BLaER1 treated with 17β-estradiol and CSF1 and Interleukin-3, amounts not matched to agents 10 nM and 100 nM (cell line): ENCODE data around the gene TCAIM.

Experiments used
- H3K27ac ChIP-seq, 11 experiments: shearing (Covaris generic); formaldehyde crosslinking; 2 replicates each; pipeline ENCODE4 v1.8.1; 2022
- H3K27me3 ChIP-seq, 11 experiments: shearing (Covaris generic); formaldehyde crosslinking; 2 replicates each; pipeline ENCODE4 v1.8.1; 2022
- H3K36me3 ChIP-seq, 11 experiments: shearing (Covaris generic); formaldehyde crosslinking; 2 replicates each; pipeline ENCODE4 v1.8.1; 2022
- H3K4me1 ChIP-seq, 10 experiments: shearing (Covaris generic); formaldehyde crosslinking; 2 replicates each; pipeline ENCODE4 v1.8.1; 2022
- H3K4me2 ChIP-seq, 11 experiments: shearing (Covaris generic); formaldehyde crosslinking; 2 replicates each; pipeline ENCODE4 v1.8.1; 2022
- H3K4me3 ChIP-seq, 10 experiments: shearing (Covaris generic); formaldehyde crosslinking; 2 replicates each; pipeline ENCODE4 v1.8.1; 2022
- H3K9ac ChIP-seq, 11 experiments: shearing (Covaris generic); formaldehyde crosslinking; 2 replicates each; pipeline ENCODE4 v1.8.1; 2022
- H3K9me3 ChIP-seq, 11 experiments: shearing (Covaris generic); formaldehyde crosslinking; replicated peaks in 1 of 11; 2 replicates each; pipeline ENCODE4 v1.8.1; 2022
- H4K20me1 ChIP-seq, 11 experiments: shearing (Covaris generic); formaldehyde crosslinking; 2 replicates each; pipeline ENCODE4 v1.8.1; 2022
- Cebpa-rat ChIP-seq, 11 experiments: shearing (Covaris generic); IDR thresholded peaks; 2 replicates each; pipeline ENCODE4 v1.8.1; 2022

TCAIM gene

DNA sequence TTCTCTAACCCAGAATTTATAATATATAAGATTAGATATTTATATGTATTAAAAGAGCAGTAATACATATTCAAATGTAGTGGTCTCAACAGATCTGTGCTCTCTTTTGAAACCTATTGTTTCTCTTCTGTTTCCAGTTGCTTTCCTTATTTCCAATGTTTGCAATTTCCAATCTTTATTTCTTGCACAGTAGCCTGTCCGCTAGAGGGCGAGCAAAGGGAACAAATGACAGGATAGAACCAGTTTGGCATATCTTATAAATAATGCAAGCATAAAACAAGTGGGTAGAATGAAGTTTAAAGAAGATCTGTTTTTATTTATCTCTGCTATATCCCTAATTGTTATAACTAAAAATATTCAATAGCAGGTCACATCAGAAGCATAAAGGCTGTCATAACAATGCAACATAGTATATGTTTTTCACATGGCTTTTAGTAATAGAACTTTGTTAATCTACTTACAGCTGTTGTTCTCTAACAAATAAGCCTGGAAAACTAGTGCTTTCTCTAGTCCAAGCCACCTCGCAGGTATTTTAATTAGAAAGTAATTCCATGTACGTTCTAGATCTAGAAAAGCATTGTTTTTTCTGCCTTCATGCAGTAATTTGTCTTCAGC is 15.1 kb upstream of the TCAIM start:
- Histone ChIP-seq H4K20me1 (no peaks in the 10 kb centered on the region), H3K27ac (no peak overlapping the region), H3K27me3 (no peaks in the 10 kb centered on the region), H3K9me3 (peaks cover 21 to 27% (median 25%) of the 10 kb centered on the region in 11 experiments), H3K4me2 (no peak overlapping the region), H3K4me1 (peaks cover 6 to 12% (median 7%) of the 10 kb centered on the region in 10 experiments; a peak in 19 of 20 replicates), H3K36me3 (peaks cover 0 to 3% (median 0%) of the 10 kb centered on the region in 11 experiments; a peak in 2 of 22 replicates), H3K9ac (no peak overlapping the region), H3K4me3 (no peak overlapping the region)
- TF ChIP-seq Cebpa-rat (IDR thresholded peaks at IDR 0.05) = no peak

DNA sequence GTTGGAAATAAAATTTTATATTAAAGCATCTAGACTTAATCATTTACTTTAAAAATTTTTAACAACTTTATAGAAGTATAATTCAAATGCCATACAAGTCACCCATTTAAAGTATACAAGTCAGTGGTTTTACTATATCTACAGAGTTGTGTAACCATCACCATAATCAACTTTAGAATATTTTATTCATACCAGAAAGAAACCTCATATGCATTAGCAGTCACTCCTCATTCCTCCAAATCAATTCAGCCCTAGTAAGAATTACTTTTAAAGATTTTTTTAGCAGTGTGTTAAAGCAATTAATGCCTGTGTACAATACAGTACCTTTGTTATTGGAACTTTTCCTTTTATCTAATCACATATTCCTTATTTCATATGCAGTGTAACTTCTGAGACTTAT is 14.0 kb upstream of the TCAIM start:
- Histone ChIP-seq H3K9me3 (peaks cover 21 to 29% (median 26%) of the 10 kb centered on the region in 11 experiments), H4K20me1 (no peaks in the 10 kb centered on the region), H3K27me3 (no peaks in the 10 kb centered on the region), H3K4me3 (no peak overlapping the region), H3K4me2 (no peak overlapping the region), H3K4me1 (peaks cover 0 to under 1% (median 0%) of the 10 kb centered on the region in 10 experiments; a peak in 1 of 20 replicates), H3K36me3 (peaks cover 0 to 3% (median 0%) of the 10 kb centered on the region in 11 experiments; a peak in 2 of 22 replicates), H3K9ac (no peak overlapping the region), H3K27ac (no peak overlapping the region)
- no peak for TF ChIP-seq Cebpa-rat (IDR thresholded peaks at IDR 0.05)

DNA sequence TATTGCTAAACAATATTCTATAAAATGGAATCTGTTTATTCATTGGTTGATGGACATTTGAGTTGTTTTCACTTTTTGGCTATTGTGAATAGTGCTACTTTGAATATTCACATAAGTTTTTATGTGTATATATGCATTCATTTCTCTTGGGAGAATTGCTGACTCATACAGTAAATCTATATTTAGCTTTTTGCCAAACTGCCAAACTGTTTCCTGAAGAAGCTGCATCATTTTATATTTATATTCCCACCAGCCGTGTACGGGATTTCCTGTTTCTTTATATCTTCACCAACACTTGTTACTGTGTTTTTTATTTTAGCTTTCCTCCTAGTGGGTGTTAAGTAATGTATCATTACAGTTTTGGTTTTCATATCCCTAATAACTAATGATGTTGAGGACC is 12.5 kb upstream of the TCAIM start:
- no peak overlapping the region for H3K4me3 ChIP-seq
- peaks cover 0 to 3% (median 0%) of the 10 kb centered on the region in 11 experiments; a peak in 2 of 22 replicates for H3K36me3 ChIP-seq
- no peaks in the 10 kb centered on the region for H3K27me3 ChIP-seq
- TF ChIP-seq Cebpa-rat (IDR thresholded peaks at IDR 0.05) = no peak
- peaks cover 21 to 29% (median 26%) of the 10 kb centered on the region in 11 experiments for H3K9me3 ChIP-seq
- no peaks in the 10 kb centered on the region for H3K4me1 ChIP-seq
- H3K4me2 ChIP-seq = no peak overlapping the region
- H4K20me1 ChIP-seq = no peaks in the 10 kb centered on the region
- no peak overlapping the region; a peak in 1 of 22 replicates for H3K27ac ChIP-seq
- H3K9ac ChIP-seq = no peak overlapping the region

DNA sequence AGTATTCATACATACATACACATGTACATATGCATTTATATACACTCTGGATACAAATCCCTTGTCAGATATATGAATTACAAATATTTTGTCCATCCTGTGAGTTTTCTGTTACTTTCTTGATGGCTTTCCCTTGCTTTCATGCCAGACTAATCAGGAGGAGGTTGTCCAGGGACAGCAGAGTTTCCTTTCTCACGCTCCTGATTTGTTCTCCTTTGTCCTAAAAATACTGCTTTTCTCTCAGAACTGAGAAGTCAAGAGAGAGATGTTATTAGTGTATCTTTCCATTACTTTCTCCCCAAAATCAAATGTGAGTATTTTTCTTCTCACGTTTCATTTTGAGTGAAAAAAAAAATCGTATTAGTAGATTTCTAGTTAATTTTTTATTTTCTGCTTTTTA is 12.1 kb upstream of the TCAIM start:
- Histone ChIP-seq H3K27me3 (no peaks in the 10 kb centered on the region), H3K9ac (no peak overlapping the region), H3K4me1 (no peaks in the 10 kb centered on the region), H3K9me3 (peaks cover 21 to 29% (median 26%) of the 10 kb centered on the region in 11 experiments), H3K4me3 (no peak overlapping the region), H3K27ac (no peak overlapping the region; a peak in 1 of 22 replicates), H3K36me3 (peaks cover 0 to 3% (median 0%) of the 10 kb centered on the region in 11 experiments; a peak in 2 of 22 replicates), H4K20me1 (no peaks in the 10 kb centered on the region), H3K4me2 (no peak overlapping the region)
- no peak for TF ChIP-seq Cebpa-rat (IDR thresholded peaks at IDR 0.05)

DNA sequence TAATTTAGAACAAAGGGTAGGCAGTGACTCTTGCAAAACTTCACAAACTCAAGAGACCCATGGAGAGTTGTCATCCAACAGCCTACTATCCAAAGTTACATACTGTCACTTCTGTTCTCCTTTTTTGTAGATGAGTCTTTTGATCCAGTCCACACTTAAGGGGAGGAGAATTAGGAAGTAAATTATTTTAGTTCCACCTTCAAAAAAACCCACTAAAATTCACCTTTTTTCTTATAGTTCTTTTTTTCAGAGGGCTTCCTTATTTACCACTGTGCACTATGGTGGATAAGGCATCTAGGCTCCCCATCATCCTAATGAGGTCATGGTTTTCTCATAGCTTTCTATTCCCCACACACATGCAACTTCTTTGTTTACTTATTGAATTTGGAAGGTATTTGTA is 8.6 kb upstream of the TCAIM start:
- Histone ChIP-seq H3K4me2 (no peak overlapping the region), H3K4me3 (no peak overlapping the region), H3K27ac (no peak overlapping the region), H3K9me3 (peaks cover 21 to 29% (median 26%) of the 10 kb centered on the region in 11 experiments), H3K4me1 (no peaks in the 10 kb centered on the region), H4K20me1 (no peaks in the 10 kb centered on the region), H3K36me3 (peaks cover 0 to 3% (median 0%) of the 10 kb centered on the region in 11 experiments; a peak in 2 of 22 replicates), H3K27me3 (no peaks in the 10 kb centered on the region), H3K9ac (no peak overlapping the region)
- no peak for TF ChIP-seq Cebpa-rat (IDR thresholded peaks at IDR 0.05)

DNA sequence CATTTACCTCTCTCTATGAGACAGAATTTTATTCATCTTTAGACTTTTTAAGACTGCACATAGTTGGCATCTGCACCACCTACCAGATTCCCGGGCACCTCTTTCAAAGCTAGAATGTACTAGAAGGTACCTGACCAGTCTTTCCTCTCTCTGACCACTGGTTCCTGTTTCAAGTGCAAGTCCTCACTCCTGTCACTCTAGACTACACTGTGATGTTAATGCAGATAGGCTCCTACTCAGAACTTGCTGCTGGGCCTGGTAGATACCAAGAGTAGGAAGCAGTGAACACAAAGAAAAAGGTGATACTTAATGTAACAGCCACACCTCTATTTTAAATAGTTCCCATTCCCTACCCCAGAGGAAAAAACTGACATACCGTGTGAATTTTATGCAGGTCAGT is 8.1 kb upstream of the TCAIM start:
- no peak overlapping the region for H3K9ac ChIP-seq
- no peaks in the 10 kb centered on the region for H3K27me3 ChIP-seq
- no peak overlapping the region for H3K4me3 ChIP-seq
- TF ChIP-seq Cebpa-rat (IDR thresholded peaks at IDR 0.05) = no peak
- H3K36me3 ChIP-seq = peaks cover 0 to 3% (median 0%) of the 10 kb centered on the region in 11 experiments; a peak in 2 of 22 replicates
- H3K27ac ChIP-seq = no peak overlapping the region
- H3K9me3 ChIP-seq = peaks cover 21 to 29% (median 26%) of the 10 kb centered on the region in 11 experiments
- no peak overlapping the region for H3K4me2 ChIP-seq
- H3K4me1 ChIP-seq = no peaks in the 10 kb centered on the region
- H4K20me1 ChIP-seq = no peaks in the 10 kb centered on the region

DNA sequence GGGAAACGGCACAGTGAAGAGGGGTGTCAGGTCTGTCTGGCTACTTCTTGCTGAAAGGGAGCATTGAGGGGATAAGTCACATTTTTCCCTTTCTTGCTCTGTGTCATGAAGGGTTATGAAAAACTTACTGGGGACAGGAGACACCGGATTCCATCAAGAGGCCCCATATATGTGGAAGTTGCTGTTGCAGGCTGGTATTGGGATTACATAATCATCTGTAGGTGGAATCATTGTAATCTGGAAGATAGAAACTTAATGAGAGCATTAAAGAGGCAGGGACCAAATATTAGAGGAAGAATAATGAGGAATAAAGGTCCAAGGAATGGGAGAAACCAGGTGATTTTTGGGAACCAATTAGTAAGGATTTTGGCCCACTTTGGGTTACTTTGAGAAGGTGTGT is 4.2 kb upstream of the TCAIM start:
- H3K4me2 ChIP-seq = no peak overlapping the region
- H4K20me1 ChIP-seq = no peaks in the 10 kb centered on the region
- no peak for TF ChIP-seq Cebpa-rat (IDR thresholded peaks at IDR 0.05)
- no peak overlapping the region for H3K27ac ChIP-seq
- H3K4me3 ChIP-seq = no peak overlapping the region
- H3K27me3 ChIP-seq = no peaks in the 10 kb centered on the region
- no peaks in the 10 kb centered on the region for H3K36me3 ChIP-seq
- no peaks in the 10 kb centered on the region for H3K9me3 ChIP-seq
- peaks cover 5 to 8% (median 7%) of the 10 kb centered on the region in 10 experiments for H3K4me1 ChIP-seq
- H3K9ac ChIP-seq = no peak overlapping the region

DNA sequence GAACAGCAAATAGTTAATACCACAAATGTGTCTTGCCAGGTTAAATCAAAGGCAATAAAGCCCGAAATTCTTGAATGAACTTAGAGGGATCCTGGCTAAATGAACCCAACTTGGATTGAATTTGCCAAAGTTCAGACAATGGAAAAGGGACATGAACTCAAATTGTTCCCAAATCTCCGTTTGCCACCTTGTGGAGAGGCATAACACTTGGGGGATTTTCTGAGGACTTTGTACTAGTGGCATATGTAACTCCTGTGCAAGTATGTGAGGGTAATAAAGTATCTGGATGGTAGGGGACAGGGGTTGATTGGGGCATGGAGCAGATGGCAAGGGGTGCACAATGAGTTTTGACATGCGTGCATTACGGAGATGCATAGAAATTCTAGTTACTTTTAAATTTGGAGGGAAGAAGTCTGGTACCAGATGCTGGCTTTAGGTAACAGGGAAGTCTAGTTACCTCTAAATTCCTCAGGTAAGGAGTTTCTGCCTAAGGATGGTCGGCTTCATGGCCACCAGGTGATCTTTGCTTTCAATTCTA is 1.2 kb upstream of the TCAIM start:
- Histone ChIP-seq H3K36me3 (peaks cover 0 to 8% (median 0%) of the 10 kb centered on the region in 11 experiments; a peak in 1 of 22 replicates), H3K9me3 (no peaks in the 10 kb centered on the region), H3K4me3 (peak overlapping the region; percentile 62 to 78 (median 70)), H3K27me3 (no peaks in the 10 kb centered on the region), H3K9ac (peak overlapping the region; percentile 82 to 90 (median 87)), H3K4me2 (peak overlapping the region; percentile 72 to 94 (median 87)), H4K20me1 (peaks cover 0 to 4% (median 0%) of the 10 kb centered on the region in 11 experiments; a peak in 3 of 22 replicates), H3K27ac (peak overlapping the region; percentile 71 to 92 (median 88); a peak in 21 of 22 replicates), H3K4me1 (peaks cover 19 to 31% (median 22%) of the 10 kb centered on the region in 10 experiments)
- no peak for TF ChIP-seq Cebpa-rat (IDR thresholded peaks at IDR 0.05)

DNA sequence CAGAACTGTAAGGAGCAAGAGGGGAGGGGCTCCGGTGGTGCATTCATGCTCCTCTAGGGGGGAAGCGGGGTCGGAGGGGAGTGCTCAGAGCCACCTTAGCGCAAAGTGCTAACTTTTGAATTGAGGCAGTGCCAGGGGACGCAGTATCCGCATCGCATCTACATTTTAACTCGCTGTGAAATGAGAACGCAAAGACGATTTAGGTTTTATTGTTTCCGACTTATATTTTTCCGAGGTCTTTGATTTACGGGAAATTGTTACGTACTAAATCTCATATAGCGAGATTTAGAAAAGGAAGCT is 212 bp downstream of the TCAIM start:
- peak overlapping the region; percentile 62 to 78 (median 70) for H3K4me3 ChIP-seq
- H3K4me2 ChIP-seq = peak overlapping the region; percentile 72 to 94 (median 87)
- no peaks in the 10 kb centered on the region for H3K27me3 ChIP-seq
- H3K9me3 ChIP-seq = no peaks in the 10 kb centered on the region
- H3K27ac ChIP-seq = peak overlapping the region; percentile 71 to 92 (median 88)
- H3K36me3 ChIP-seq = peaks cover 0 to 21% (median 7%) of the 10 kb centered on the region in 11 experiments; a peak in 7 of 22 replicates
- peaks cover 19 to 31% (median 22%) of the 10 kb centered on the region in 10 experiments for H3K4me1 ChIP-seq
- no peak for TF ChIP-seq Cebpa-rat (IDR thresholded peaks at IDR 0.05)
- H4K20me1 ChIP-seq = peaks cover 0 to 7% (median 0%) of the 10 kb centered on the region in 11 experiments; a peak in 3 of 22 replicates
- peak overlapping the region; percentile 82 to 90 (median 87) for H3K9ac ChIP-seq
